ENCODE measurements around the gene IER3.
"Not testable (repeated sequence)": the region's sequence is repeated elsewhere in the genome, so short reads cannot be mapped to it uniquely, and the experiment has no call there.

IER3 gene

GRCh38 chr6:30747300-30747687, 2.9 kb upstream of the IER3 start:
- no peak for FAIRE-seq

GRCh38 chr6:30743099-30744053, 971 bp downstream of the IER3 start:
- no peak for FAIRE-seq

- FAIRE-seq = peak; percentile 60
These were observed 1.8 kb downstream of the IER3 start, which contains the start of gene FLOT1 for GRCh38 chr6:30742316-30743098. TSS of gene FLOT1 (minus strand) at chr6:30742687. CDS start at chr6:30742189, 498 bp downstream.

GRCh38 chr6:30741789-30742315, 2.5 kb downstream of the IER3 start:
- FAIRE-seq = no peak

- no peak for FAIRE-seq
These were observed 3.1 kb downstream of the IER3 start for GRCh38 chr6:30741063-30741779.

- no peak for FAIRE-seq
These were observed 3.8 kb downstream of the IER3 start for GRCh38 chr6:30740540-30740870.

- FAIRE-seq = no peak
These were observed 5.8 kb downstream of the IER3 start for GRCh38 chr6:30738532-30738931.

GRCh38 chr6:30735668-30736314, 8.6 kb downstream of the IER3 start:
- no peak for FAIRE-seq

- FAIRE-seq = no peak
These were observed 12.0 kb downstream of the IER3 start for GRCh38 chr6:30732237-30732943.

- FAIRE-seq = no peak
These were observed 13.5 kb downstream of the IER3 start for GRCh38 chr6:30730601-30731435.

- peak; percentile 96 for FAIRE-seq
These were observed 16.3 kb downstream of the IER3 start for GRCh38 chr6:30727920-30728553.

- FAIRE-seq = peak; percentile 85
These were observed 17.6 kb downstream of the IER3 start for GRCh38 chr6:30726506-30727413.

GRCh38 chr6:30725713-30726505, 18.4 kb downstream of the IER3 start:
- peak; percentile 96 for FAIRE-seq

GRCh38 chr6:30724906-30725667, 19.3 kb downstream of the IER3 start:
- FAIRE-seq = peak; percentile 27

GRCh38 chr6:30723843-30724741, 20.3 kb downstream of the IER3 start:
- not testable (repeated sequence) for FAIRE-seq

GRCh38 chr6:30723159-30723842, 21.0 kb downstream of the IER3 start:
- FAIRE-seq = not testable (repeated sequence)

All from G401.6 (cell line).